HCT116 (cell line): ENCODE measurements around the gene TDP1. TPM values are rescaled to one million over a fixed set of nuclear protein-coding genes. Genes with fewer than 3 reads are reported as not detected.

Experiments
- ATAC-seq: fragments of 200-7000 bp; cut with Tn5 transposase; 2 replicates; pipeline ENCODE4 v1.9.1; 2020; ENCODE audit warnings: mild to moderate bottlenecking, moderate library complexity
- BruUV-seq: library from RNA; stranded (reverse); fragments of 400-500 nt; replicated peaks from 2 replicates; lab custom pipeline; 2021; lab: Mats Ljungman, UMichigan
- CTCF ChIA-PET: fragments of 300-600 bp; sonication (Branson Sonifier 250); formaldehyde crosslinking; loops from one replicate; lab custom pipeline; 2021; ENCODE audit warnings: antibody characterized with exemption; lab: Charles Lee
- POLR2A ChIA-PET: fragments of 300-600, 350-600 bp; sonication (Branson Sonifier 250); formaldehyde crosslinking; loops from one replicate; lab custom pipeline; 2021; ENCODE audit warnings: antibody characterized with exemption; lab: Charles Lee
- RAD21 ChIA-PET, 2 experiments: fragments of 300-600 bp; sonication (Branson Sonifier 250); formaldehyde crosslinking; loops; one replicate each; lab custom pipeline; 2023; ENCODE audit warnings: low total read pairs in 2 of 2; ENCODE audit not compliant: uncharacterized antibody in 2 of 2, unreplicated experiment in 2 of 2, low non-redundant PET in 1 of 2; lab: Charles Lee
- DNase-seq: peaks from one replicate; pipeline ENCODE4 v3.0.0-alpha.2; 2010; ENCODE audit warnings: low read depth, low spot score
- H2AFZ ChIP-seq: fragments of 200-600 bp; shearing (Covaris generic), sonication (generic); 2 replicates; pipeline ENCODE4 v1.6.1; 2017; ENCODE audit warnings: low read depth, mixed run types, mixed read lengths, antibody characterized with exemption, low read length; ENCODE audit not compliant: poor library complexity, severe bottlenecking
- H3K27ac ChIP-seq: 2 replicates; pipeline ENCODE4 v1.5.1; 2012; ENCODE audit warnings: low read depth, low read length
- H3K27me3 ChIP-seq: fragments of 200-600 bp; sonication (generic); 2 replicates; pipeline ENCODE4 v1.6.1; 2016; ENCODE audit warnings: mixed run types, low read length, mixed read lengths; ENCODE audit not compliant: insufficient read depth
- H3K36me3 ChIP-seq, 2 experiments: fragments of 200-500 bp in 1 of 2; fragments of 200-600 bp in 1 of 2; sonication (Bioruptor generic) in 1 of 2; sonication (generic) in 1 of 2; 2 replicates each; pipeline versions ENCODE4 v1.5.1 to v1.6.1; 2014 to 2016; ENCODE audit warnings: low read length in 2 of 2, inconsistent platforms in 1 of 2, mixed read lengths in 1 of 2, mixed run types in 1 of 2; ENCODE audit not compliant: insufficient read depth in 2 of 2, control insufficient read depth in 1 of 2
- H3K4me1 ChIP-seq, 2 experiments: fragments of 200-600 bp in 1 of 2; sonication (generic) in 1 of 2; 2 replicates each; pipeline versions ENCODE4 v1.5.1 to v1.6.1; 2012 to 2017; ENCODE audit warnings: low read length in 2 of 2, inconsistent platforms in 1 of 2, mild to moderate bottlenecking in 1 of 2, mixed read lengths in 1 of 2, mixed run types in 1 of 2, moderate library complexity in 1 of 2; ENCODE audit not compliant: insufficient read depth in 2 of 2, control insufficient read depth in 1 of 2
- H3K4me2 ChIP-seq: fragments of 200-600 bp; sonication (generic); 2 replicates; pipeline ENCODE4 v1.6.1; 2017; ENCODE audit warnings: mixed run types, low read length, mixed read lengths
- H3K4me3 ChIP-seq, 2 experiments: fragments of 200-600 bp in 1 of 2; sonication (generic) in 1 of 2; replicated peaks in 1 of 2; 2 replicates each; pipeline ENCODE4 v1.5.1; 2011 to 2016; ENCODE audit warnings: low read length in 2 of 2, control low read depth in 1 of 2, low read depth in 1 of 2, mild to moderate bottlenecking in 1 of 2, mixed read lengths in 1 of 2, mixed run types in 1 of 2
- H3K79me2 ChIP-seq: fragments of 200-600 bp; sonication (generic); 2 replicates; pipeline ENCODE4 v1.6.1; 2017; ENCODE audit warnings: mild to moderate bottlenecking, mixed run types, low read length, moderate library complexity, mixed read lengths; ENCODE audit not compliant: insufficient read depth
- H3K9ac ChIP-seq: fragments of 200-600 bp; sonication (generic); 2 replicates; pipeline ENCODE4 v1.6.1; 2016; ENCODE audit warnings: low read length, mixed read lengths
- H3K9me2 ChIP-seq: fragments of 200-600 bp; sonication (generic), shearing (Covaris generic); 2 replicates; pipeline ENCODE4 v1.6.1; 2017; ENCODE audit warnings: mixed run types, mild to moderate bottlenecking, moderate library complexity; ENCODE audit not compliant: insufficient read depth
- H3K9me3 ChIP-seq, 2 experiments: fragments of 200-500 bp in 1 of 2; fragments of 200-600 bp in 1 of 2; sonication (Bioruptor generic) in 1 of 2; sonication (generic) in 1 of 2; 2 replicates each; pipeline ENCODE4 v1.6.1; 2014 to 2017; ENCODE audit warnings: low read length in 2 of 2, mixed read lengths in 2 of 2, inconsistent platforms in 1 of 2, low read depth in 1 of 2, mild to moderate bottlenecking in 1 of 2, mixed run types in 1 of 2, moderate library complexity in 1 of 2; ENCODE audit not compliant: control insufficient read depth in 1 of 2, insufficient read depth in 1 of 2
- H4K20me1 ChIP-seq: fragments of 200-600 bp; sonication (generic), shearing (Covaris generic); 2 replicates; pipeline ENCODE4 v1.6.1; 2017; ENCODE audit warnings: mixed run types, mild to moderate bottlenecking, moderate library complexity; ENCODE audit not compliant: insufficient read depth
- CEBPB ChIP-seq: IDR thresholded peaks from 2 replicates; pipeline ENCODE4 v1.6.1; 2012; ENCODE audit warnings: low read depth
- CTCF ChIP-seq, 3 experiments: fragments of 200-600 bp in 1 of 3; sonication (generic) in 1 of 3; IDR thresholded peaks in 2 of 3; conservative IDR thresholded peaks in 1 of 3; 2 replicates each; pipeline ENCODE4 v1.5.1; 2012 to 2017; ENCODE audit warnings: low read depth in 2 of 3, low read length in 2 of 3, antibody characterized with exemption in 1 of 3, borderline replicate concordance in 1 of 3, control low read depth in 1 of 3, mild to moderate bottlenecking in 1 of 3, mixed read lengths in 1 of 3, mixed run types in 1 of 3, moderate library complexity in 1 of 3; ENCODE audit not compliant: insufficient read depth in 1 of 3
- ELF1 ChIP-seq: IDR thresholded peaks from 2 replicates; pipeline ENCODE4 v1.6.1; 2012; ENCODE audit warnings: low read depth, borderline replicate concordance
- EZH2phosphoT487 ChIP-seq: fragments of 200-600 bp; IDR thresholded peaks from 2 replicates; pipeline ENCODE4 v1.6.1; 2018; ENCODE audit warnings: antibody characterized with exemption, borderline replicate concordance
- JUND ChIP-seq: IDR thresholded peaks from 2 replicates; pipeline ENCODE4 v1.6.1; 2012
- POLR2AphosphoS5 ChIP-seq: IDR thresholded peaks from 2 replicates; pipeline ENCODE4 v1.6.1; 2011; ENCODE audit warnings: mild to moderate bottlenecking, low read depth, low read length, moderate library complexity
- RAD21 ChIP-seq: IDR thresholded peaks from 2 replicates; pipeline ENCODE4 v1.6.1; 2012; ENCODE audit warnings: low read depth, mild to moderate bottlenecking
- SRF ChIP-seq: IDR thresholded peaks from 2 replicates; pipeline ENCODE4 v1.6.1; 2012; ENCODE audit warnings: low read depth
- TCF7L2 ChIP-seq: IDR thresholded peaks from 2 replicates; pipeline ENCODE4 v1.7.0; 2011; ENCODE audit warnings: borderline replicate concordance, inconsistent platforms; ENCODE audit not compliant: insufficient read depth, insufficient read length; ENCODE audit errors: extremely low read depth
- YY1 ChIP-seq: IDR thresholded peaks from 2 replicates; pipeline ENCODE4 v1.6.1; 2011; ENCODE audit warnings: low read length, low read depth, moderate library complexity, mild to moderate bottlenecking; ENCODE audit not compliant: insufficient replicate concordance; ENCODE audit errors: extremely low read depth
- ZBTB33 ChIP-seq: IDR thresholded peaks from 2 replicates; pipeline ENCODE4 v1.6.1; 2011; ENCODE audit warnings: mild to moderate bottlenecking, low read length, moderate library complexity; ENCODE audit not compliant: insufficient replicate concordance; ENCODE audit errors: extremely low read depth
- ZFX ChIP-seq: fragments of 450-650 bp; IDR thresholded peaks from 2 replicates; pipeline ENCODE4 v1.6.1; 2017
- intact Hi-C: fragments of 100-400 bp; cut with micrococcal nuclease; formaldehyde crosslinking; loops from 2 replicates; pipeline ENCODE4 v1.10.0; 2022
- total RNA-seq: library from RNA; stranded (reverse); gene quantifications from one replicate; pipeline ENCODE4 v1.2.1, GENCODE V29; 2021; ENCODE audit not compliant: unreplicated experiment
- TF ChIP-seq, protein P1 (sequence below): IDR thresholded peaks from 2 replicates; pipeline ENCODE4 v1.6.1; 2012

TDP1 gene
- total RNA-seq, 1 experiment from 2014 or later: 37.1 TPM

- BruUV-seq: no TSS peak
- H2AFZ ChIP-seq: no peak overlapping the region
- H3K4me1 ChIP-seq: no peaks in the 10 kb centered on the region
- no peak overlapping the region for H3K27ac ChIP-seq
- ChIA-PET CTCF (no interaction called here), POLR2A (no interaction called here), RAD21 (no interaction called here)
- no peaks in the 10 kb centered on the region for H3K9me3 ChIP-seq
- H3K27me3 ChIP-seq: 0 out of 2 replicates have a peak, but pooled peaks cover 6% of the 10 kb centered on the region
- H3K79me2 ChIP-seq: no peaks in the 10 kb centered on the region
- no peak overlapping the region for H3K4me2 ChIP-seq
- no peak for ATAC-seq
- H3K4me3 ChIP-seq: no peak overlapping the region
- no peaks in the 10 kb centered on the region for H3K9me2 ChIP-seq
- no peak overlapping the region for H3K9ac ChIP-seq
- TF ChIP-seq ZFX (no peak), CTCF (IDR thresholded peaks at IDR 0.05 in 2 of 3, conservative IDR thresholded peaks at IDR 0.05 in 1 of 3; ENCODE audit: borderline replicate concordance in 1 of 3, insufficient read depth in 1 of 3, low read depth in 2 of 3, low read length in 2 of 3) (no peak), EZH2phosphoT487 (no peak), JUND (no peak), ZBTB33 (no peak), ELF1 (no peak), SRF (no peak), TCF7L2 (no peak), POLR2AphosphoS5 (no peak), RAD21 (no peak), YY1 (no peak), CEBPB (no peak)
- TF ChIP-seq, protein P1, sequence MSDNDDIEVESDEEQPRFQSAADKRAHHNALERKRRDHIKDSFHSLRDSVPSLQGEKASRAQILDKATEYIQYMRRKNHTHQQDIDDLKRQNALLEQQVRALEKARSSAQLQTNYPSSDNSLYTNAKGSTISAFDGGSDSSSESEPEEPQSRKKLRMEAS: no peak
- TF ChIP-seq, all 23 proteins: peak for 0
- no peaks in the 10 kb centered on the region for H4K20me1 ChIP-seq
- intact Hi-C loops: no loop called here
- no peak for DNase-seq
- H3K36me3 ChIP-seq: no peaks in the 10 kb centered on the region
Measured at GRCh38 chr14:90053044-90053443, 97.3 kb downstream of the TDP1 start.
